Retina (tissue), 1 donor: ENCODE data around the gene ITGB6.

Experiments
- DNase-seq: peaks from one replicate; pipeline ENCODE4 v3.0.0-alpha.2; 2016

The ITGB6 gene

GRCh38 chr2:160085662-160086061 is 114.4 kb downstream of the ITGB6 start:
- no peak for DNase-seq

- DNase-seq: no peak
Observed at GRCh38 chr2:160077912-160078810, 121.9 kb downstream of the ITGB6 start.

GRCh38 chr2:160076914-160077313 is 123.2 kb downstream of the ITGB6 start:
- no peak for DNase-seq

GRCh38 chr2:160076241-160076640 is 123.8 kb downstream of the ITGB6 start:
- no peak for DNase-seq

GRCh38 chr2:160075171-160075570 is 124.9 kb downstream of the ITGB6 start:
- no peak for DNase-seq

GRCh38 chr2:160073284-160073888 is 126.7 kb downstream of the ITGB6 start:
- no peak for DNase-seq

GRCh38 chr2:160068906-160069305 is 131.2 kb downstream of the ITGB6 start:
- DNase-seq: no peak

GRCh38 chr2:160064916-160065315 is 135.2 kb downstream of the ITGB6 start:
- DNase-seq: no peak

GRCh38 chr2:160063879-160064612 is 136.0 kb downstream of the ITGB6 start:
- peak; percentile 68 for DNase-seq

GRCh38 chr2:160063271-160063670 is 136.8 kb downstream of the ITGB6 start:
- no peak for DNase-seq

- DNase-seq: peak; percentile 82
Observed at GRCh38 chr2:160062292-160063005, 137.6 kb downstream of the ITGB6 start, which contains the start of gene PLA2R1. Gene PLA2R1, minus strand, starts transcription at chr2:160062615. Its CDS starts 212 bp downstream, at chr2:160062403.

GRCh38 chr2:160061944-160062291 is 138.2 kb downstream of the ITGB6 start:
- DNase-seq: no peak

GRCh38 chr2:160061533-160061932 is 138.5 kb downstream of the ITGB6 start:
- DNase-seq: no peak

- no peak for DNase-seq
Observed at GRCh38 chr2:160060297-160060696, 139.8 kb downstream of the ITGB6 start.

GRCh38 chr2:160057356-160057755 is 142.7 kb downstream of the ITGB6 start:
- no peak for DNase-seq

- no peak for DNase-seq
Observed at GRCh38 chr2:160055726-160056108, 144.4 kb downstream of the ITGB6 start.

GRCh38 chr2:160054984-160055725 is 144.9 kb downstream of the ITGB6 start:
- DNase-seq: no peak

GRCh38 chr2:160053946-160054345 is 146.1 kb downstream of the ITGB6 start:
- DNase-seq: no peak

- DNase-seq: no peak
Observed at GRCh38 chr2:160052531-160052930, 147.5 kb downstream of the ITGB6 start.

GRCh38 chr2:160051371-160051800 is 148.7 kb downstream of the ITGB6 start:
- DNase-seq: peak; percentile 36

- DNase-seq: no peak
Observed at GRCh38 chr2:160050147-160050546, 149.9 kb downstream of the ITGB6 start.
